RWPE2 (cell line): Measurements from ENCODE around the gene DPP10.

Source experiments
- ATAC-seq: fragments of 200-7000 bp; cut with Tn5 transposase; 3 replicates; pipeline ENCODE4 v1.9.1; 2021; ENCODE audit warnings: low read depth
- DNase-seq: peaks from one replicate; pipeline ENCODE4 v3.0.0-alpha.2; 2020; ENCODE audit warnings: low spot score
- H3K27ac ChIP-seq: fragments of 450-650 bp; 2 replicates; pipeline ENCODE4 v1.5.1; 2017; ENCODE audit warnings: mild to moderate bottlenecking; ENCODE audit not compliant: poor library complexity, severe bottlenecking
- H3K27me3 ChIP-seq: fragments of 250-450 bp; sonication (Bioruptor Pico); 2 replicates; pipeline ENCODE4 v1.5.1; 2021; ENCODE audit warnings: mild to moderate bottlenecking, moderate library complexity; ENCODE audit not compliant: insufficient read depth, poor library complexity, severe bottlenecking
- H3K36me3 ChIP-seq: fragments of 250-450 bp; sonication (Bioruptor Pico); 2 replicates; pipeline ENCODE4 v1.5.1; 2020; ENCODE audit warnings: low read depth, mild to moderate bottlenecking, moderate library complexity
- H3K4me1 ChIP-seq: fragments of 250-450 bp; sonication (Bioruptor Pico); 2 replicates; pipeline ENCODE4 v1.5.1; 2021; ENCODE audit warnings: mild to moderate bottlenecking, moderate library complexity; ENCODE audit not compliant: insufficient read depth, poor library complexity, severe bottlenecking
- H3K4me3 ChIP-seq: fragments of 250-450 bp; sonication (Bioruptor Pico); 2 replicates; pipeline ENCODE4 v1.5.1; 2021; ENCODE audit warnings: mild to moderate bottlenecking, moderate library complexity; ENCODE audit not compliant: severe bottlenecking
- H3K9me3 ChIP-seq: fragments of 250-450 bp; sonication (Bioruptor Pico); 2 replicates; pipeline ENCODE4 v1.5.1; 2021; ENCODE audit warnings: mild to moderate bottlenecking, moderate library complexity; ENCODE audit not compliant: severe bottlenecking
- TF ChIP-seq, protein P1 (sequence below): fragments of 450-650 bp; IDR thresholded peaks from one replicate; pipeline ENCODE4 v1.5.1; 2017; ENCODE audit warnings: mild to moderate bottlenecking, moderate library complexity; ENCODE audit not compliant: poor library complexity, severe bottlenecking

DPP10 gene

DNA sequence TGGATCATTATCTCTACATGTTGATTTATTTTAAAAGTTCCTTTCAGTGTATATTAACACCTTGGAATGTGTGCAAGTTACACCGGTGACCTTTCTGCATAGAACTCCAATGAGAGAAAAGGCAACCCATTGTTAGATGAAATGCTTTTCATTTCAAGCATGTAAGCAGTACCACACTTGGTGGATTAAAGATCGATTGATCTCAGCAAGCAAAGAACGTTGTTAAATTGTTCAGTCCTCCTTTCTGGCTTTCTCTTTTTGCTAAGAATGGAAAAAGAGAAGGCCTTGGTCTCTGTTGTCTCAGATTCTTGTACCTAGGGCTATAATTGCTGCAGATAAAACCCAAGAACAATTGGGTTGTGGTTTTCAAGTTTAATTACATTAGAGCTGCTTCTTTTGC is 843.0 kb downstream of the DPP10 start:
- H3K4me3 ChIP-seq: no peak overlapping the region
- H3K27me3 ChIP-seq: no peaks in the 10 kb centered on the region
- ATAC-seq: no peak

DNA sequence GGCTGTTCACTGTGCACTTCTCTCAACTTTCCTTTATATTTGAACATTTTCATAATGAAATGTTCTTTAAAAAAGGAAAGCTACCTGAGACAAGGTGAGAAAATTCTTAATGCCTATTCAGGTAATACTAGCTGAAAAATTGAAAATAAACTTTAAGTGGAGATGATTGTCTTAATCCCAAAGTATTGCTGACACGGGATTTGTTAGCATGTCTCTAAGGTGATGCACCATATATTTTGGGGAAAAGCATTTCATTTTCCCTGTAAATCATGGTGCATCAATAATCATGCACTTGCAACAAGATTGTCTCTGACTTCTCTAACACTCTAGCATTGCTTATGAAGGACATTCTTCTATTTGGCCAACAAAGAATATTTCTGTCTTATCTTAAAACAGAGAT is 848.0 kb downstream of the DPP10 start:
- Histone ChIP-seq H3K4me1 (no peaks in the 10 kb centered on the region), H3K4me3 (no peak overlapping the region), H3K9me3 (no peaks in the 10 kb centered on the region), H3K36me3 (no peaks in the 10 kb centered on the region), H3K27ac (no peak overlapping the region), H3K27me3 (no peaks in the 10 kb centered on the region)
- DNase-seq: no peak
- no peak for ATAC-seq
- TF ChIP-seq, protein P1, sequence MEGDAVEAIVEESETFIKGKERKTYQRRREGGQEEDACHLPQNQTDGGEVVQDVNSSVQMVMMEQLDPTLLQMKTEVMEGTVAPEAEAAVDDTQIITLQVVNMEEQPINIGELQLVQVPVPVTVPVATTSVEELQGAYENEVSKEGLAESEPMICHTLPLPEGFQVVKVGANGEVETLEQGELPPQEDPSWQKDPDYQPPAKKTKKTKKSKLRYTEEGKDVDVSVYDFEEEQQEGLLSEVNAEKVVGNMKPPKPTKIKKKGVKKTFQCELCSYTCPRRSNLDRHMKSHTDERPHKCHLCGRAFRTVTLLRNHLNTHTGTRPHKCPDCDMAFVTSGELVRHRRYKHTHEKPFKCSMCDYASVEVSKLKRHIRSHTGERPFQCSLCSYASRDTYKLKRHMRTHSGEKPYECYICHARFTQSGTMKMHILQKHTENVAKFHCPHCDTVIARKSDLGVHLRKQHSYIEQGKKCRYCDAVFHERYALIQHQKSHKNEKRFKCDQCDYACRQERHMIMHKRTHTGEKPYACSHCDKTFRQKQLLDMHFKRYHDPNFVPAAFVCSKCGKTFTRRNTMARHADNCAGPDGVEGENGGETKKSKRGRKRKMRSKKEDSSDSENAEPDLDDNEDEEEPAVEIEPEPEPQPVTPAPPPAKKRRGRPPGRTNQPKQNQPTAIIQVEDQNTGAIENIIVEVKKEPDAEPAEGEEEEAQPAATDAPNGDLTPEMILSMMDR: no peak

More for the DNA sequence above, 843.0 kb downstream of the DPP10 start:
- TF ChIP-seq, protein P1: no peak
- Histone ChIP-seq H3K27ac (no peak overlapping the region), H3K9me3 (no peaks in the 10 kb centered on the region), H3K4me1 (no peaks in the 10 kb centered on the region), H3K36me3 (no peaks in the 10 kb centered on the region)
- DNase-seq: no peak

DNA sequence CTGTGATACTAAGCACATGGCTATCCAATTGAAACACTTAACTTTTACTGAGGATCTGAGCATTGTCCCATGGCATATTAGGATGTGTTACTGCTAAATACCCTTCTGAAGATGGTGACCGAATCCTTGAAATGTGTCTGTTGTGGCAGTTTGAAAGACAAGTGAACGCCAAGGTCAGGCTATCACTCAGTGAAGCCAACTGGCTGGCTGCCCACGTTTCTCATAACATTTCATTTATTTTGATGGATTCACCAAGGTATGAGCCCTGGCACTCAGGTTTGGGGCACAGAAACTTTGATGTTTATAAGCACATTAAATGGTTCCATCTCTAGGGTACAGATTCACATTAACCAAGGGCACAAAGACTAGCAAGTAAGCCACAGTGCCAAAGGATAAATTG is 850.3 kb downstream of the DPP10 start:
- TF ChIP-seq, protein P1: no peak
- H3K27me3 ChIP-seq: no peaks in the 10 kb centered on the region

DNA sequence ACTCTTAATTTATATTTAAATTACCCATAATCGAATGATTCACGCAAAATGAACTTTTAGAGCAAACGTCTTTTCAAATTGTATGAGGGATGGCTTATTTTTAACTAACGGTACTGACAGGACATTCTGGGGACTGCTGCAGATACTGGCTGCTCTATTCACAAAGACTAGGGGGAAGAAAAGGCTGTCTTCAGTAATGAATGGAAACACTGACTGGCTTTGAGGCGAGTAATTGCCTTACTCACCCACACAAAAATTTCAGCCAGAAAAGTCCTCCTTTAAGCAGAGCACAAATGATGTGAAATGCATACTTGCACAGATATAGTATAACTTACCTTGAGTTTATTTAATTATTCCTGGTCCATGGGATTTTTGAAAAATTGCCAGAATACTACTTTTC is 852.6 kb downstream of the DPP10 start:
- no peaks in the 10 kb centered on the region for H3K27me3 ChIP-seq
- H3K9me3 ChIP-seq: no peaks in the 10 kb centered on the region
- ATAC-seq (no peak), DNase-seq (no peak)
- TF ChIP-seq, protein P1: no peak
- no peak overlapping the region for H3K4me3 ChIP-seq
- no peaks in the 10 kb centered on the region for H3K4me1 ChIP-seq
- H3K36me3 ChIP-seq: no peaks in the 10 kb centered on the region
- no peak overlapping the region for H3K27ac ChIP-seq

More for the DNA sequence above, 850.3 kb downstream of the DPP10 start:
- ATAC-seq (no peak), DNase-seq (no peak)
- H3K9me3 ChIP-seq: no peaks in the 10 kb centered on the region
- H3K36me3 ChIP-seq: no peaks in the 10 kb centered on the region
- H3K4me1 ChIP-seq: no peaks in the 10 kb centered on the region
- no peak overlapping the region for H3K27ac ChIP-seq
- no peak overlapping the region for H3K4me3 ChIP-seq

DNA sequence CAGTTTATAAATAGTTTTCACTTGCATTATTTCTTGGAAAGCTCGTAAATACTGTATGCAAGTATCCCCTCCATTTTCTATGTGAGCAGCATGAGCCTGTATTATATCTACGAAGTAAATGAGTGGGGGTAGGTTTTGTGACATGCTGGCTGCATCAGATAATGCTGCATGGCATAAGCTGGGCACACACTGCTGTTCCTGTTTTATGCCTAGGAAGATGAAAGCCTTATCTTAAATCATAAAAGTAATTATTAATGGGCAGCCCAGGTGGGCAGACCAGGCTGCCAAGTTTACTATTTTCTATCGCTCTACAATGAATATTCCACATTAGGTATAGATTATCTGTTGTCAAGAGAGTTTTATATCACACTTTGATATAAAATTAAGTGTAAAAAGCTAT is 854.6 kb downstream of the DPP10 start:
- TF ChIP-seq, protein P1: no peak
- ATAC-seq (no peak), DNase-seq (no peak)
- H3K36me3 ChIP-seq: no peaks in the 10 kb centered on the region
- H3K9me3 ChIP-seq: no peaks in the 10 kb centered on the region
- no peaks in the 10 kb centered on the region for H3K27me3 ChIP-seq
- H3K27ac ChIP-seq: no peak overlapping the region
- no peak overlapping the region for H3K4me3 ChIP-seq
- no peaks in the 10 kb centered on the region for H3K4me1 ChIP-seq
